AG09309 (cell line): ENCODE results near the gene DGKD.

Experiments used
- DNase-seq: peaks from one replicate; pipeline ENCODE4 v3.0.0-alpha.2; 2010; ENCODE audit warnings: low read depth
- H3K4me3 ChIP-seq: 2 replicates; pipeline ENCODE4 v1.5.1; 2011; ENCODE audit warnings: mild to moderate bottlenecking, low read depth, low read length, moderate library complexity; ENCODE audit not compliant: control insufficient read depth
- CTCF ChIP-seq: IDR thresholded peaks from 2 replicates; pipeline ENCODE4 v1.5.1; 2011; ENCODE audit warnings: mild to moderate bottlenecking, low read depth, low read length, inconsistent platforms; ENCODE audit not compliant: insufficient read depth, control insufficient read depth; ENCODE audit errors: missing control alignments

Gene DGKD

GRCh38 chr2:233448575-233448974, 94.3 kb downstream of the DGKD start:
- no peak overlapping the region for H3K4me3 ChIP-seq
- no peak for DNase-seq
- TF ChIP-seq CTCF = no peak

- no peak for DNase-seq
- H3K4me3 ChIP-seq = no peak overlapping the region
- TF ChIP-seq CTCF = peak; percentile 71
These were observed 95.0 kb downstream of the DGKD start for GRCh38 chr2:233449081-233449901.

DNA sequence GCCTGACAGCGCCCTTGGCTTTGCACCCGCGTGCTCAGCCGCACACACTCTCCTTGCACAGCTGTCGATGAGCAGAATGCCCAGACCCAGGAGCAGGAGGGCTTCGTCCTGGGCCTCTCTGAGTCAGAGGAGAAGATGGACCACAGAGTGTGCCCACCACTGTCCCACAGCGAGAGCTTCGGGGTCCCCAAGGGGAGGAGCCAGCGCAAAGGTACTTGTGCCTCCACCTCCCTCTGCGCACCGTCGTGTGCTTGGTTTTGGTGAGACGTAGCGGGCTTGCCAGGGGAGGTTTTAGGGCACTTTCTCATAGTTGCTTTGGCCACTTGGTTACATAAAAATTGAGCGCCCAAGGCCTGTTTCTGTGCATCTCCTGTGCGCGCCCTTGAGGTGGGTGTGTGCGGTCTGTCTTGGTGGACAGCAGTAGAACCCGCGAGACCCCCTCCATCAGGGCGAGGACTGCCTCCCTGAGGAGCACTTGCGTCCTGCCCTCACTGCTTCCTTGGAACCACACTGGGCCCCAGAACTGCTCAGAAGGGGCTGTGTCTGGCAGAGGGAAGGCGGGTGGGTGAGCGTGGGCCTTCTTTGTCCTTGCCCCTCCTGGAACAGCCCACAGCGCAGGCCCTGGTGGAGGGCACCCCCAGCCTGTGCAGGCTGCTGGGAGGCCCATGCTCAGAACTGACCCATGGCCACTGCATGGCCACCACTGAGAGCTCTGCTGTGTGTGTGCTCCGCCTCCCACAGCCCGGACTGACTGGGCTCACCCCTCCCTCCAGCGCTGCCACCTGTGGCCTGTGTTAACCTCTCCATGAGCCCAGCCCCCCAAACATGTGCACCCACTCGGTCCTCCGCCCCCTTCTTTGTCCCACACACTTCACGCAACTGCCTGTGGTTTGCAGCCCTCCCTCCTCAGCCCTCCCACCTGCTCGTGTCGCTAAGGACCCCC, 95.9 kb downstream of the DGKD start:
- H3K4me3 ChIP-seq = no peak overlapping the region
- DNase-seq = no peak
- no peak for TF ChIP-seq CTCF

DNA sequence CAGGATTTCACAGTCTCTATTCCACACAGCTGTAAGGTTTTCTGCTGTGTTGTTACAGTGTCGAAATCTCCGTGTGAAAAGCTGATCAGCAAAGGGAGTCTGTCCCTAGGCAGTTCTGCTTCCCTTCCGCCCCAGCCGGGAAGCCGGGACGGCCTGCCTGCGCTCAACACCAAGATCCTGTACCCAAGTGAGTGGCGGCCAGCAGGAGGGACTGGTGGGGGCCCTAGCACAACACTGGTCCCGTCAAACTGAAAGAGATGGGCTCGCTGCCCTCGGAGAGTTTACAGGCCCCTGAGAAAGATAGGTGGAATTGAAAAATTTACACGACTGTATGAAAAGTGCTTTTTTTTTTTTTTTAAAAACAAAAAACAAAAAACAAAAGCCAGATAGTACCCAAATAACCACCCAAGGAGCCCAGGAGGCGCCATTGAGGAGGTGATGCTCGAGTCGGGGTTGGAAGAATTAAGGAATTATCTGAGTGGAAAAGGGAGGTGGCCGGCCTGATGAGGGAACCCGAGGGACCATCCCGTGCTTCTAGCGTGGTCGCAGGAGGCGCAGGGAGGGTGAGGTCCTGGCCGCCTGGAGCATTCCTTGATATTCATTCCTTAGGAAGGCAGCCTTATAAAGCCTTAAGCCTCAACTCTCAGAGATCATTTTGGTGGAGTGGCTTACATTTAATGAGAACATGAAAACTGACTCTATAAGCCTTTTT, 96.7 kb downstream of the DGKD start:
- no peak for TF ChIP-seq CTCF
- DNase-seq = no peak
- no peak overlapping the region for H3K4me3 ChIP-seq

DNA sequence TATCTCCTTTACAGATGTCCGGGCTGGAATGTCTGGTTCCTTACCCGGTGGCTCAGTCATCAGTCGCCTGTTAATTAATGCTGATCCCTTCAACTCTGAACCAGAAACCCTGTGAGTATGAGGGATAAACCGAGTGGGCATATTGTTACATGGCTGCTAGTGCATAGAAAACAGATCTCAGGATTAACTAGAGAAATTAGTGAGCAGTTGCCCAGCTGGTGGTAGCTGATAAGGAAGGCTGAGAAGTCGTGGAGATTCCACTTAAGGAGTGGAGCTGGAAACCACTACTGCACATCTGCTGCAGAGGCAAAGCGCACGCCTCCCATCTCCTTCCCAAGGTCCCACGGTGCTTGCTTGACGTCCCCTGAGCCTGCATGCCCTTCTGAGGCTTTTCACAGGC, 97.7 kb downstream of the DGKD start:
- TF ChIP-seq CTCF = no peak
- no peak for DNase-seq
- H3K4me3 ChIP-seq = no peak overlapping the region

DNA sequence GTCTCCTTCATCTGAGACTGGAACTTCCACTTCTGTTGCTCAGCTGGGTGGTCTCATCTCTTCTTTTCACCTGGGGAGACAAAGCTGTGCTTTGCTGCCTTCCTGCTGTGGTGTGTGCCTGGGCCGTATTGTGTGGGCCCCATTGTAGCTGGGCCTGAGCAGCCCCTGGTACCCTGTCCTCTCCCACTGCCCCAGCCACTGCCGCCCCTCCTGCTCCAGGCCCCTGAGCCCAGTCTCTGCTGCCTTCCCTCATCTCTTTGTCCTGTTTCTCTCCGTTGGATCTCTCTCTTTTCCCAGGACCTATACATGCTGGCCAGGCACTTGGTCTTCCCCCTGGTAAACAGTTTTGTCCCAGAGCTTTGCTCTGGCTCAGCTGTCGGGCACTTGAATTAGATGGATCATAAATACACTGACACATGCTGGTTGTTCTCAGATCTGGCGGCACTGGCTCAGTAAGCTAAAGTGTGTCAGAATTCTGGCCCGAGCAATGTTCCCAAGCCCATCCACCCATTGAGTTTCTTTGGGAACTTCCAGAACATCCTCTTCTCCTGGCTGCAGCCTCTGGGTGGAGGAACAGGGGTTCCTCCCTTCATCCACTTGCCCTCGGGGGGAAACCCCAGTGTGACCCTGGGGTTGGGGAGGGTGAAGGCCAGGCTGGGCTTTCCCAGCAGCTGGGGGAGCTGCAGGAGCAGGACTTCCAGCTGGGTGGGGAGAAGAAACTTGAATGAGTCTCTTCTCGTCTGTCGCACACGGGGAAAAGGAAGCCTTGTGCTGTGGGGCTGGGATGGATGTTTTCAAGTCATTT, 99.0 kb downstream of the DGKD start:
- TF ChIP-seq CTCF = no peak
- no peak for DNase-seq
- no peak overlapping the region for H3K4me3 ChIP-seq
